Panc1 (cell line): ENCODE results near the gene SHROOM2. TPM values are rescaled to one million over a fixed set of nuclear protein-coding genes. Genes with fewer than 3 reads are reported as not detected.
"Not testable (repeated sequence)": the region's sequence is repeated elsewhere in the genome, so short reads cannot be mapped to it uniquely, and the experiment has no call there.

Experiments used
- ATAC-seq: fragments of 200-7000 bp; cut with Tn5 transposase; 2 replicates; pipeline ENCODE4 v1.9.1; 2020; ENCODE audit warnings: mild to moderate bottlenecking, moderate library complexity
- BruUV-seq: library from RNA; stranded (reverse); fragments of 400-500 nt; replicated peaks from 2 replicates; lab custom pipeline; 2021; lab: Mats Ljungman, UMichigan
- CTCF ChIA-PET: fragments of 300-600 bp; sonication (Branson Sonifier 250); formaldehyde crosslinking; loops from one replicate; lab custom pipeline; 2022; ENCODE audit warnings: antibody characterized with exemption; lab: Charles Lee
- POLR2A ChIA-PET: fragments of 300-600 bp; sonication (Branson Sonifier 250); formaldehyde crosslinking; loops from one replicate; lab custom pipeline; 2022; ENCODE audit warnings: antibody characterized with exemption; lab: Charles Lee
- DNase-seq: peaks from one replicate; pipeline ENCODE4 v3.0.0-alpha.2; 2010; ENCODE audit warnings: low read depth, low spot score
- H3K27ac ChIP-seq: 2 replicates; pipeline ENCODE4 v1.5.1; 2011; ENCODE audit warnings: mild to moderate bottlenecking, low read length, inconsistent platforms
- H3K27me3 ChIP-seq: fragments of 200-500 bp; sonication (Bioruptor generic); 2 replicates; pipeline ENCODE4 v1.6.0; 2014; ENCODE audit warnings: low read length, inconsistent platforms; ENCODE audit not compliant: control insufficient read depth, insufficient read depth
- H3K36me3 ChIP-seq: fragments of 200-500 bp; sonication (Bioruptor generic); 2 replicates; pipeline ENCODE4 v1.5.1; 2014; ENCODE audit warnings: inconsistent platforms, mild to moderate bottlenecking, low read length, moderate library complexity; ENCODE audit not compliant: control insufficient read depth, insufficient read depth
- H3K4me1 ChIP-seq: 2 replicates; pipeline ENCODE4 v1.5.1; 2011; ENCODE audit warnings: inconsistent platforms, mild to moderate bottlenecking, low read length, moderate library complexity; ENCODE audit not compliant: control insufficient read depth, insufficient read depth
- H3K4me3 ChIP-seq, 2 experiments: 2 replicates each; pipeline ENCODE4 v1.5.1; 2011 to 2012; ENCODE audit warnings: low read depth in 2 of 2, low read length in 2 of 2, mild to moderate bottlenecking in 2 of 2, inconsistent platforms in 1 of 2, moderate library complexity in 1 of 2
- H3K9me3 ChIP-seq: fragments of 200-500 bp; sonication (Bioruptor generic); 2 replicates; pipeline ENCODE4 v1.5.1; 2014; ENCODE audit warnings: low read depth, mild to moderate bottlenecking, inconsistent platforms, low read length, moderate library complexity; ENCODE audit not compliant: control insufficient read depth, insufficient read depth
- CTCF ChIP-seq: fragments of 450-650 bp; IDR thresholded peaks from 2 replicates; pipeline ENCODE4 v1.5.1; 2017; ENCODE audit warnings: mild to moderate bottlenecking
- POLR2AphosphoS5 ChIP-seq: IDR thresholded peaks from 2 replicates; pipeline ENCODE4 v1.6.1; 2012; ENCODE audit warnings: mild to moderate bottlenecking, low read depth, low read length, moderate library complexity
- REST ChIP-seq, 2 experiments: IDR thresholded peaks; 2 replicates each; pipeline ENCODE4 v1.6.1; 2011 to 2012; ENCODE audit warnings: low read depth in 2 of 2, control low read depth in 1 of 2, low read length in 1 of 2, mild to moderate bottlenecking in 1 of 2, moderate library complexity in 1 of 2; ENCODE audit not compliant: insufficient read depth in 1 of 2
- SIN3A ChIP-seq: IDR thresholded peaks from 2 replicates; pipeline ENCODE4 v1.6.1; 2012; ENCODE audit warnings: low read depth, mild to moderate bottlenecking, low read length, moderate library complexity, borderline replicate concordance; ENCODE audit not compliant: insufficient read depth
- TCF7L2 ChIP-seq: IDR thresholded peaks from 2 replicates; pipeline ENCODE4 v1.6.1; 2011; ENCODE audit warnings: mild to moderate bottlenecking, low read depth, low read length, inconsistent platforms
- in situ Hi-C: cut with HindIII; loops from 2 replicates; pipeline ENCODE4 v1.10.0; 2016; ENCODE audit warnings: low sequenced_read_pairs, low pct_unique_long_range_greater_than_20kb
- intact Hi-C: fragments of 100-400 bp; cut with micrococcal nuclease; formaldehyde crosslinking; loops from one replicate; pipeline ENCODE4 v1.10.0; 2022; ENCODE audit not compliant: unreplicated experiment
- total RNA-seq: library from RNA; stranded (reverse); gene quantifications from one replicate; pipeline ENCODE4 v1.2.1, GENCODE V29; 2021; ENCODE audit not compliant: unreplicated experiment

Gene SHROOM2
- total RNA-seq, 1 experiment from 2014 or later, result 0.72 TPM

GRCh38 chrX:9805956-9806355, 19.7 kb downstream of the SHROOM2 start:
- DNase-seq (no peak), ATAC-seq (no peak)
- H3K4me1 ChIP-seq, result no peaks in the 10 kb centered on the region
- intact Hi-C loops, result no loop called here
- H3K4me3 ChIP-seq, result no peak overlapping the region
- POLR2A ChIA-PET, result no interaction called here
- in situ Hi-C loops, result no loop called here
- H3K27me3 ChIP-seq, result no peaks in the 10 kb centered on the region
- TF ChIP-seq REST (IDR thresholded peaks at IDR 0.05; ENCODE audit: insufficient read depth in 1 of 2, low read depth in 2 of 2, low read length in 1 of 2), result no peak
- no peak for TF ChIP-seq CTCF
- TF ChIP-seq SIN3A, result no peak
- TF ChIP-seq TCF7L2, result no peak
- no peak for TF ChIP-seq POLR2AphosphoS5
- H3K27ac ChIP-seq, result no peak overlapping the region
- CTCF ChIA-PET, result no interaction called here
- no peaks in the 10 kb centered on the region for H3K36me3 ChIP-seq
- no peaks in the 10 kb centered on the region for H3K9me3 ChIP-seq
- no TSS peak for BruUV-seq

- ChIA-PET CTCF (no interaction called here), POLR2A (no interaction called here)
- no peaks in the 10 kb centered on the region for H3K9me3 ChIP-seq
- ATAC-seq (no peak), DNase-seq (no peak)
- H3K4me3 ChIP-seq, result no peak overlapping the region
- TF ChIP-seq POLR2AphosphoS5, result no peak
- BruUV-seq, result no TSS peak
- no peaks in the 10 kb centered on the region for H3K36me3 ChIP-seq
- H3K27me3 ChIP-seq, result no peaks in the 10 kb centered on the region
- in situ Hi-C loops (no loop called here), intact Hi-C loops (no loop called here)
- no peaks in the 10 kb centered on the region for H3K4me1 ChIP-seq
- no peak overlapping the region for H3K27ac ChIP-seq
These were observed 21.3 kb downstream of the SHROOM2 start for GRCh38 chrX:9807355-9808182.

GRCh38 chrX:9809876-9810275, 23.6 kb downstream of the SHROOM2 start:
- DNase-seq, CTCF ChIA-PET, H3K9me3 ChIP-seq, POLR2A ChIA-PET, H3K27ac ChIP-seq, BruUV-seq, H3K27me3 ChIP-seq, H3K36me3 ChIP-seq, H3K4me1 ChIP-seq, ATAC-seq, in situ Hi-C loops, intact Hi-C loops, H3K4me3 ChIP-seq: not testable (repeated sequence)

- POLR2A ChIA-PET, result not testable (repeated sequence)
These were observed 24.9 kb downstream of the SHROOM2 start for GRCh38 chrX:9811086-9811485.

More at GRCh38 chrX:9811086-9811485, 24.9 kb downstream of the SHROOM2 start:
- H3K4me3 ChIP-seq, BruUV-seq, H3K36me3 ChIP-seq, CTCF ChIA-PET, in situ Hi-C loops, H3K27me3 ChIP-seq, ATAC-seq, H3K27ac ChIP-seq, intact Hi-C loops, H3K9me3 ChIP-seq, DNase-seq, H3K4me1 ChIP-seq: not testable (repeated sequence)
